ENCODE measurements around the gene IL21R.

The IL21R gene

GRCh38 chr16:27436065-27436464 is 34.1 kb downstream of the IL21R start:
- Histone ChIP-seq H3K27me3 (ENCODE audit: control insufficient read depth, insufficient read depth, low read length) (no peaks in the 10 kb centered on the region), H3K4me1 (ENCODE audit: control insufficient read depth, insufficient read depth, low read length) (peaks cover 2% of the 10 kb centered on the region; the same call in 1 of the 2 replicates), H3K27ac (ENCODE audit: low read length) (no peak overlapping the region), H3K36me3 (ENCODE audit: control insufficient read depth, insufficient read depth, low read length) (0 out of 2 replicates have a peak, but pooled peaks cover 2% of the 10 kb centered on the region), H3K9me3 (ENCODE audit: control insufficient read depth, insufficient read depth, low read length) (no peaks in the 10 kb centered on the region), H3K4me3 (ENCODE audit: low read length) (no peak overlapping the region)
- no peak for DNase-seq (ENCODE audit: low read depth, low spot score)
- no CpG with 5 or more reads among the region's 8 CpGs for WGBS (ENCODE audit: insufficient coverage, insufficient read length)

- WGBS (ENCODE audit: insufficient coverage, insufficient read length): no CpG with 5 or more reads among the region's 9 CpGs
- Histone ChIP-seq H3K36me3 (ENCODE audit: control insufficient read depth, insufficient read depth, low read length) (0 out of 2 replicates have a peak, but pooled peaks cover 2% of the 10 kb centered on the region), H3K4me3 (ENCODE audit: low read length) (no peak overlapping the region), H3K27me3 (ENCODE audit: control insufficient read depth, insufficient read depth, low read length) (no peaks in the 10 kb centered on the region), H3K9me3 (ENCODE audit: control insufficient read depth, insufficient read depth, low read length) (no peaks in the 10 kb centered on the region), H3K27ac (ENCODE audit: low read length) (no peak overlapping the region), H3K4me1 (ENCODE audit: control insufficient read depth, insufficient read depth, low read length) (peaks cover 2% of the 10 kb centered on the region; the same call in 1 of the 2 replicates)
- no peak for DNase-seq (ENCODE audit: low read depth, low spot score)
These were observed 35.1 kb downstream of the IL21R start for GRCh38 chr16:27436921-27437650.

- no peak overlapping the region for H3K4me3 ChIP-seq (ENCODE audit: low read length)
- no peaks in the 10 kb centered on the region for H3K9me3 ChIP-seq (ENCODE audit: control insufficient read depth, insufficient read depth, low read length)
- no peaks in the 10 kb centered on the region for H3K27me3 ChIP-seq (ENCODE audit: control insufficient read depth, insufficient read depth, low read length)
- no peak overlapping the region for H3K27ac ChIP-seq (ENCODE audit: low read length)
- WGBS (ENCODE audit: insufficient coverage, insufficient read length): no CpG with 5 or more reads among the region's 6 CpGs
- H3K4me1 ChIP-seq (ENCODE audit: control insufficient read depth, insufficient read depth, low read length): peaks cover 2% of the 10 kb centered on the region; the same call in 1 of the 2 replicates
- 0 out of 2 replicates have a peak, but pooled peaks cover 2% of the 10 kb centered on the region for H3K36me3 ChIP-seq (ENCODE audit: control insufficient read depth, insufficient read depth, low read length)
- DNase-seq (ENCODE audit: low read depth, low spot score): no peak
These were observed 36.0 kb downstream of the IL21R start for GRCh38 chr16:27437946-27438345.

GRCh38 chr16:27439271-27440018 is 37.5 kb downstream of the IL21R start:
- no peaks in the 10 kb centered on the region for H3K27me3 ChIP-seq (ENCODE audit: control insufficient read depth, insufficient read depth, low read length)
- no peak overlapping the region for H3K27ac ChIP-seq (ENCODE audit: low read length)
- peaks cover 2% of the 10 kb centered on the region; the same call in 1 of the 2 replicates for H3K4me1 ChIP-seq (ENCODE audit: control insufficient read depth, insufficient read depth, low read length)
- no peak for DNase-seq (ENCODE audit: low read depth, low spot score)
- H3K4me3 ChIP-seq (ENCODE audit: low read length): no peak overlapping the region
- H3K36me3 ChIP-seq (ENCODE audit: control insufficient read depth, insufficient read depth, low read length): 0 out of 2 replicates have a peak, but pooled peaks cover 2% of the 10 kb centered on the region
- no peaks in the 10 kb centered on the region for H3K9me3 ChIP-seq (ENCODE audit: control insufficient read depth, insufficient read depth, low read length)
- WGBS (ENCODE audit: insufficient coverage, insufficient read length): 100% methylated on average over 6 of the region's 18 CpGs

- no peak for DNase-seq (ENCODE audit: low read depth, low spot score)
- Histone ChIP-seq H3K9me3 (ENCODE audit: control insufficient read depth, insufficient read depth, low read length) (no peaks in the 10 kb centered on the region), H3K27me3 (ENCODE audit: control insufficient read depth, insufficient read depth, low read length) (no peaks in the 10 kb centered on the region), H3K27ac (ENCODE audit: low read length) (no peak overlapping the region), H3K36me3 (ENCODE audit: control insufficient read depth, insufficient read depth, low read length) (0 out of 2 replicates have a peak, but pooled peaks cover 2% of the 10 kb centered on the region), H3K4me3 (ENCODE audit: low read length) (no peak overlapping the region), H3K4me1 (ENCODE audit: control insufficient read depth, insufficient read depth, low read length) (peaks cover 2% of the 10 kb centered on the region; the same call in 1 of the 2 replicates)
- no CpG with 5 or more reads among the region's 5 CpGs for WGBS (ENCODE audit: insufficient coverage, insufficient read length)
These were observed 39.3 kb downstream of the IL21R start for GRCh38 chr16:27441276-27441675.

GRCh38 chr16:27441998-27442397 is 40.0 kb downstream of the IL21R start:
- H3K4me3 ChIP-seq (ENCODE audit: low read length): no peak overlapping the region
- no peaks in the 10 kb centered on the region for H3K27me3 ChIP-seq (ENCODE audit: control insufficient read depth, insufficient read depth, low read length)
- WGBS (ENCODE audit: insufficient coverage, insufficient read length): no CpG with 5 or more reads among the region's 8 CpGs
- no peak for DNase-seq (ENCODE audit: low read depth, low spot score)
- H3K36me3 ChIP-seq (ENCODE audit: control insufficient read depth, insufficient read depth, low read length): 0 out of 2 replicates have a peak, but pooled peaks cover 2% of the 10 kb centered on the region
- H3K9me3 ChIP-seq (ENCODE audit: control insufficient read depth, insufficient read depth, low read length): no peaks in the 10 kb centered on the region
- H3K27ac ChIP-seq (ENCODE audit: low read length): no peak overlapping the region
- peaks cover 2% of the 10 kb centered on the region; the same call in 1 of the 2 replicates for H3K4me1 ChIP-seq (ENCODE audit: control insufficient read depth, insufficient read depth, low read length)

GRCh38 chr16:27444015-27444414 is 42.0 kb downstream of the IL21R start:
- 0 out of 2 replicates have a peak, but pooled peaks cover 2% of the 10 kb centered on the region for H3K36me3 ChIP-seq (ENCODE audit: control insufficient read depth, insufficient read depth, low read length)
- DNase-seq (ENCODE audit: low read depth, low spot score): no peak
- WGBS (ENCODE audit: insufficient coverage, insufficient read length): no CpG with 5 or more reads among the region's 2 CpGs

GRCh38 chr16:27444470-27444869 is 42.5 kb downstream of the IL21R start:
- Histone ChIP-seq H3K27me3 (ENCODE audit: control insufficient read depth, insufficient read depth, low read length) (no peaks in the 10 kb centered on the region), H3K4me3 (ENCODE audit: low read length) (no peak overlapping the region), H3K9me3 (ENCODE audit: control insufficient read depth, insufficient read depth, low read length) (no peaks in the 10 kb centered on the region), H3K27ac (ENCODE audit: low read length) (no peak overlapping the region), H3K36me3 (ENCODE audit: control insufficient read depth, insufficient read depth, low read length) (no peaks in the 10 kb centered on the region), H3K4me1 (ENCODE audit: control insufficient read depth, insufficient read depth, low read length) (no peaks in the 10 kb centered on the region)
- DNase-seq (ENCODE audit: low read depth, low spot score): no peak
- WGBS (ENCODE audit: insufficient coverage, insufficient read length): no CpG with 5 or more reads among the region's 5 CpGs

More at GRCh38 chr16:27444015-27444414, 42.0 kb downstream of the IL21R start:
- Histone ChIP-seq H3K4me1 (ENCODE audit: control insufficient read depth, insufficient read depth, low read length) (peaks cover 2% of the 10 kb centered on the region; the same call in 1 of the 2 replicates), H3K27me3 (ENCODE audit: control insufficient read depth, insufficient read depth, low read length) (no peaks in the 10 kb centered on the region), H3K9me3 (ENCODE audit: control insufficient read depth, insufficient read depth, low read length) (no peaks in the 10 kb centered on the region), H3K4me3 (ENCODE audit: low read length) (no peak overlapping the region), H3K27ac (ENCODE audit: low read length) (no peak overlapping the region)

GRCh38 chr16:27445502-27446175 is 43.7 kb downstream of the IL21R start:
- Histone ChIP-seq H3K4me3 (ENCODE audit: low read length) (no peak overlapping the region), H3K36me3 (ENCODE audit: control insufficient read depth, insufficient read depth, low read length) (no peaks in the 10 kb centered on the region)
- WGBS (ENCODE audit: insufficient coverage, insufficient read length): no CpG with 5 or more reads among the region's 12 CpGs

GRCh38 chr16:27446721-27447120 is 44.7 kb downstream of the IL21R start:
- Histone ChIP-seq H3K4me3 (ENCODE audit: low read length) (no peak overlapping the region), H3K9me3 (ENCODE audit: control insufficient read depth, insufficient read depth, low read length) (no peaks in the 10 kb centered on the region), H3K4me1 (ENCODE audit: control insufficient read depth, insufficient read depth, low read length) (no peaks in the 10 kb centered on the region), H3K27ac (ENCODE audit: low read length) (no peak overlapping the region), H3K27me3 (ENCODE audit: control insufficient read depth, insufficient read depth, low read length) (no peaks in the 10 kb centered on the region), H3K36me3 (ENCODE audit: control insufficient read depth, insufficient read depth, low read length) (no peaks in the 10 kb centered on the region)
- no peak for DNase-seq (ENCODE audit: low read depth, low spot score)
- no CpG with 5 or more reads among the region's 4 CpGs for WGBS (ENCODE audit: insufficient coverage, insufficient read length)

More at GRCh38 chr16:27445502-27446175, 43.7 kb downstream of the IL21R start:
- DNase-seq (ENCODE audit: low read depth, low spot score): no peak
- H3K9me3 ChIP-seq (ENCODE audit: control insufficient read depth, insufficient read depth, low read length): no peaks in the 10 kb centered on the region
- no peaks in the 10 kb centered on the region for H3K27me3 ChIP-seq (ENCODE audit: control insufficient read depth, insufficient read depth, low read length)
- H3K27ac ChIP-seq (ENCODE audit: low read length): no peak overlapping the region
- H3K4me1 ChIP-seq (ENCODE audit: control insufficient read depth, insufficient read depth, low read length): no peaks in the 10 kb centered on the region

Data from iPS DF 6.9 (cell line).